Hematopoietic multipotent progenitor cell treated with erythropoietin and hydrocortisone succinate and interleukin-3 and kit ligand, for 17 days (in vitro differentiated cells): ENCODE measurements around the gene PRKAR2A.
"Not testable (repeated sequence)": the region's sequence is repeated elsewhere in the genome, so short reads cannot be mapped to it uniquely, and the experiment has no call there.

ENCODE experiments used
- DNase-seq: peaks from one replicate; pipeline ENCODE4 v3.0.0-alpha.2; 2015; ENCODE audit warnings: low spot score

The PRKAR2A gene

DNA sequence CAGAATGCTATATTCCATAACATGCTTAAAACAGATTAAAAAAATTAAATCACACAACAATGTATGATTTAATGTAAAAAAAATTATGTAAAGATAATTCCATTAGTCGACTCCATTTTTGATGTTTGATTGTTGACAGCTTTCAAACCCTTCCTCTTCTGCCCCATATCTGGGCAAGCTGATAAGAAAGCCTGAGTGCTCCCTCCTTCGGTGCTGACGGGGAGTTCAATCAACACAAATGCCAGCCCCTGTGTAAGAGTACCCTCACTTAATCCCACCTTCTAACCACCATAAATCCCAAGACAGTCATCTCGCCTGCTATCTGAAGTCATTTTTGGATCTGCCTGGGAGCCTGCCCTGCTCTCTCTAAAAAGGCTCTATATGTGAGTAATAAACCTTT lies 70.8 kb downstream of the PRKAR2A start:
- no peak for DNase-seq

DNA sequence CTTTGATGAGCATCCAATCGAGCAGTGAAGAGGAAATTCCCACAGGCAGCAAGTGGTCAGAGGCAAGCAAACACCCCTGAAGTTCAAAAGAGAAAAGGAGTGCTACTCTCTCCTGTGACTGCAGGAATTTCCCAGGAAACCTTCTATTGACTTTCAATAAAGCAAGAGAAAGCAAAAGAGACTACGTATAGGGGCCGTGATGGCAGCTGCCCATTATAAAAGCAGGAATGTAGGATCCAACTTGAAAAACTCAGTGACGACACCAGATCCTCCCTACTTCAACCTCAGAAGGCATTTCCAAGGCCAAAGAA lies 77.5 kb downstream of the PRKAR2A start:
- no peak for DNase-seq

GRCh38 chr3:48765376-48765775 lies 82.3 kb downstream of the PRKAR2A start:
- no peak for DNase-seq

GRCh38 chr3:48762816-48763215 lies 84.9 kb downstream of the PRKAR2A start:
- DNase-seq, result no peak

DNA sequence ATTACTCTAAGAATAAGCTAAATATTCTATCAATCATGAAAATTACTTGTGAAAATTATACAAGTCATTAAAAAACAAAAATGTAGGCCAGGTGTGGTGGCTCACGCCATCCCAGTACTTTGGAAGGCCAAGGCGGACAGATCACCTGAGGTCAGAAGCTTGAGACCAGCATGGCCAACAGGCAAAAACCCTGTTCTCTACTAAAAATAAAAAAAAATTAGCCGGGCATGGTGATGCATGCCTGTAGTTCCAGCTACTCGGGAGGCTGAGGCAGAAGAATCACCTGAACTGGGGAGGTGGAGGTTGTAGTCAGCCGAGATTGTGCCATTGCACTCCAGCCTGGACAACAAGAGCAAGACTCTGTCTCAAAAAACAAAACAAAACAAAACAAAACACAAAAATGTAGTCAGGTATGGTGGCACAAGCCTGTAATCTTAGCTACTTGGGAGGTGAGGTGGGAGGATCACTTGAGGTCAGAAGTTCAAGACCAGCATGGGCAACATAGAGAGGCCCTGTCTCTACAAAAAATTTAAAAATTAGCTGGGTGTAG lies 87.6 kb downstream of the PRKAR2A start:
- DNase-seq, result not testable (repeated sequence)

- not testable (repeated sequence) for DNase-seq
Measured at GRCh38 chr3:48759531-48759930, 88.1 kb downstream of the PRKAR2A start.

GRCh38 chr3:48759071-48759470 lies 88.6 kb downstream of the PRKAR2A start:
- DNase-seq, result no peak

DNA sequence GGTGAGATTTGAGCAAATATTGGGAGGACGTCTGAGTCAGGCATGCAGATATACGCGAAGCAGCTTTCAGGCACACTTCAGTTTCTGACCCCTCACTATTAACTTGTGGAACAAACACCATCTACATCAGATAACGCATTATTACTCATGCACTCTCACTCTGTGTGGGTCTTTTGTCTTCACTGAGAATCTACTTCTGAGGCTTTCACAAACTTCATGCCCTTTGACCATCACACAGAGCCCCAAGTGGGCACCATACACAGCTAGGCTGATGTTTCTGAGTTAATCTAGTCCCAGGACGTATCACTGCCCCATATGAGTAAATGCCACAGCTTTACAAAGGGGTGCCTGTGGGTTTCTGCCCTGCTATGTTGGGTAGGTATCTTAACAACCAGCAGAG lies 91.0 kb downstream of the PRKAR2A start:
- DNase-seq, result no peak

GRCh38 chr3:48750856-48751255 lies 96.8 kb downstream of the PRKAR2A start:
- no peak for DNase-seq

- DNase-seq, result no peak
Measured at GRCh38 chr3:48748754-48749153, 98.9 kb downstream of the PRKAR2A start.

GRCh38 chr3:48747706-48748105 lies 100.0 kb downstream of the PRKAR2A start:
- DNase-seq, result no peak

GRCh38 chr3:48747015-48747615 lies 100.6 kb downstream of the PRKAR2A start:
- no peak for DNase-seq

DNA sequence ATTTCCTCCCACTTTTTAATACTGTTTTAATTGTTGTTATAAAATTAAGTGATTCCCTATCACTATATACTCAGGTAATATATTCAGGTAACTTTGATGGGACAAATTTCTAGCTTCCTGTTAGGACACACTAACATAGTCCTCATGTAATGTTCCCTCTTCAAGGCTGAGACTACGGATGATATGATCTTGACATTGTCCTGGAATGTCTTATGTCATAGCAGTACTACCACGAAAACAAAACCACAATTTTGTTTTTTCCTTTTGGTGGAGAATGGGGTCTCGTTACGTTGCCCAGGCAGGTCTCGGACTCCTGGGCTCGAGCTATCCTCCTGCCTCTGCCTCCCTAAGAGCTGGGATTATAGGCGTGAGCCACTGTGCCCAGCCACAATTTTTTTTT lies 103.9 kb downstream of the PRKAR2A start:
- DNase-seq, result no peak

GRCh38 chr3:48741226-48741625 lies 106.4 kb downstream of the PRKAR2A start:
- not testable (repeated sequence) for DNase-seq

GRCh38 chr3:48739955-48740823 lies 107.5 kb downstream of the PRKAR2A start:
- peak; percentile 58 for DNase-seq

DNA sequence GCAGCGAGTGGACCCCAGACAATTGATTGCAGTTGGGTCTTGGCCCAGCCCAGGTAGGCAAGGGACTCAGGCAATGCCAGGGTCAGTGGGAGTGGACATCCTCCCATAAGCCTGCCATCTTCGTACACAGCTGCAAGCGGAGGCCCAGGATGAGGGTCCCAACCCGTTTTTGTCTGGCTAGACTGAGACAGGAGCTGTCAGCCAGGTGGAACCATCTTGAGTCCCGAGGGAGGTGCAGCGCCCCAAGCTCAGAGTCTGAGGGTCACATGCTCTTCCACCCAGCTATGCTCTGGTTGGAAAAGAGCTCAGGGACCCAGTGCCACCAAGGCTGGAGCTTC lies 108.1 kb downstream of the PRKAR2A start:
- no peak for DNase-seq

GRCh38 chr3:48738926-48739616 lies 108.6 kb downstream of the PRKAR2A start:
- no peak for DNase-seq

DNA sequence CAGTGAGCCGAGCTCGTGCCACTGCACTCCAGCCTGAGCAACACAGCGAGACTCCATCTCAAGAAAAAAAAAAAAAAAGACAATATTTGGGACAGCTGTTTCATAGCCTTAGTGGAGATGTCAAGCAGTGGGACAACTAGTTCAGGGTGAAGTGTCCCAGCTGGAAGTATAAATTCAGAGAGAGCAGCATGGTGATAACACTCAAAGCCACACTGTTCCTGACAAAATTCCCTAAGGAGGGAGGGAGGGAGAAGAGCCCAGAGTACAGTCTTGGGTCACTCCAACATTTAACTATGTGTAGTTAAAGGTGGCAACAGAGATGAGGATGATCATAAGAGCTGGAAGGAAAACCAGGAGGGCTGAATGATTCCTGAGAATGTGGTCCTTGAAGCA lies 109.5 kb downstream of the PRKAR2A start:
- no peak for DNase-seq

DNA sequence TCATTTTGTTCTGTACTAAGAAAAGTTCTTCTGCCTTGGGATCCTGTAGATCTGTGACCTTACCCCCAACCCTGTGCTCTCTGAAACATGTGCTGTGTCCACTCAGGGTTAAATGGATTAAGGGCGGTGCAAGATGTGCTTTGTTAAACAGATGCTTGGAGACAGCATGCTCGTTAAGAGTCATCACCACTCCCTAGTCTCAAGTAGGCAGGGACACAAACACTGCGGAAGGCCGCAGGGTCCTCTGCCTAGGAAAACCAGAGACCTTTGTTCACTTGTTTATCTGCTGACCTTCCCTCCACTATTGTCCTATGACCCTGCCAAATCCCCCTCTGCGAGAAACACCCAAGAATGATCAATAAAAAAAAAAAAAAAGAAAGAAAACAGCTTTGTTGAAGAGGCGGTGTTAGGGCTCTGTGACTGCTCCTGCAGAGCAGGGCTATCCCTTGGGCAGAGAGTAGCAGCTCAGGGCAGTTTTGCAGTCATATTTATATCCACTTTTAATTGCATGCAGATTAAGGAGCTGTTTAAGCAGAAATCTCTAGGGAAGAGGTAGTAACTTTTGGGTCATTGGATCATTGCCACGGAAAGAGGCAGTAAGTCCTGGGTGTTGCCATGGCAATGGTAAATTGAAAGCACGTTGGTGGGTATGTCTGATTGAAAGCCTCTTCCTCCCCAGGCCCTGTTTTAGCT lies 112.5 kb downstream of the PRKAR2A start:
- not testable (repeated sequence) for DNase-seq

DNA sequence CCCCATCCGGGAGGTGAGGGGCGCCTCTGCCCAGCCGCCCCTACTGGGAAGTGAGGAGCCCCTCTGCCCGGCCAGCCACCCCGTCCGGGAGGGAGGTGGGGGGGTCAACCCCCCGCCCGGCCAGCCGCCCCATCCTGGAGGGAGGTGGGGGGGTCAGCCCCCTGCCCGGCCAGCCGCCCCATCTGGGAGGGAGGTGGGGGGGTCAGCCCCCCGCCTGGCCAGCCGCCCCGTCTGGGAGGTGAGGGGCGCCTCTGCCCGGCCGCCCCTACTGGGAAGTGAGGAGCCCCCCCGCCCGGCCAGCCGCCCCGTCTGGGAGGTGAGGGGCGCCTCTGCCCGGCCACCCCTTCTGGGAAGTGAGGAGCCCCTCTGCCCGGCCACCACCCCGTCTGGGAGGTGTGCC lies 113.1 kb downstream of the PRKAR2A start:
- not testable (repeated sequence) for DNase-seq

DNA sequence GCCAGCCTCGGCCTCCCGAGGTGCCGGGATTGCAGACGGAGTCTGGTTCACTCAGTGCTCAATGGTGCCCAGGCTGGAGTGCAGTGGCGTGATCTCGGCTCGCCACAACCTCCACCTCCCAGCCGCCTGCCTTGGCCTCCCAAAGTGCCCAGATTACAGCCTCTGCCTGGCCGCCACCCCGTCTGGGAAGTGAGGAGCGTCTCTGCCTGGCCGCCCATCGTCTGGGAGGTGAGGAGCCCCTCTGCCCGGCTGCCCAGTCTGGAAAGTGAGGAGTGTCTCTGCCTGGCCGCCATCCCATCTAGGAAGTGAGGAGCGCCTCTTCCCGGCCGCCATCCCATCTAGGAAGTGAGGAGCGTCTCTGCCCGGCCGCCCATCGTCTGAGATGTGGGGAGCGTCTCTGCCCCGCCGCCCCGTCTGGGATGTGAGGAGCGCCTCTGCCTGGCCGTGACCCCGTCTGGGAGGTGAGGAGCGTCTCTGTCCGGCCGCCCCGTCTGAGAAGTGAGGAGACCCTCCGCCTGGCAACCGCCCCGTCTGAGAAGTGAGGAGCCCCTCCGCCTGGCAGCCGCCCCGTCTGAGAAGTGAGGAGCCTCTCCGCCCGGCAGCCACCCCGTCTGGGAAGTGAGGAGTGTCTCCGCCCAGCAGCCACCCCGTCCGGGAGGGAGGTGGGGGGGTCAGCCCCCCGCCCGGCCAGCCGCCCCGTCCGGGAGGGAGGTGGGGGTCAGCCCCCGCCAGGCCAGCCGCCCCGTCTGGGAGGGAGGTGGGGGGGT lies 113.7 kb downstream of the PRKAR2A start:
- DNase-seq, result not testable (repeated sequence)

DNA sequence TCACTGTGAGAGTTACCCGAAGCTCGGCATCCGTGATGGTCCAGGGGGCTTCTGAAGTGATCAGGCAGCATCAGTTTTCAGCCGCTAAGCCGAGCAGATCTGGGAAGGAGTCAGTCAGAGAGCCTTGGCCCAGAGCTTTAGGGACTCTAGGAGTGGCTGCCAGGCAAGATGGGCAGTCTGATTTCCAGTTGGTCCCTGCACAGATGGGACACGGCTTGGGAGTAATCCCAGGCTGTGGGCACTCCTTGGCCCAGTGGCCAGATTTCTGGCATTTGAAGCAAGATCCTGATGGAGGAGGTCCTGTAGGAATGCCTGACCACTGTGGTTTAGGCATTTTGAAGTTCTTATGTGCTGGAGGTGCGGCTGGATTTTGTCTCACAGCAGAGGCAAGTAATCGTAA lies 120.2 kb downstream of the PRKAR2A start:
- DNase-seq, result no peak
